Neural progenitor cell (in vitro differentiated cells): ENCODE measurements around the gene ARID3A. TPM values are rescaled to one million over a fixed set of nuclear protein-coding genes. Genes with fewer than 3 reads are reported as not detected.
A peak's percentile ranks its signal among the peaks of the same experiment; 100 is the strongest.

ENCODE experiments used
- DNase-seq: peaks from one replicate; pipeline ENCODE4 v3.0.0-alpha.2; 2016; ENCODE audit warnings: low spot score
- H2AFZ ChIP-seq: fragments of 200-600 bp; sonication (generic); replicated peaks from 2 replicates; pipeline ENCODE4 v1.6.1; 2016; ENCODE audit warnings: antibody characterized with exemption
- H3F3A ChIP-seq: fragments of 200-600 bp; sonication (generic); 2 replicates; pipeline ENCODE4 v1.6.1; 2016; ENCODE audit warnings: antibody characterized with exemption, low read depth
- H3K27ac ChIP-seq: fragments of 200-600 bp; sonication (generic); 2 replicates; pipeline ENCODE4 v1.5.1; 2016; ENCODE audit warnings: mild to moderate bottlenecking
- H3K27me3 ChIP-seq: fragments of 200-600 bp; sonication (generic); 2 replicates; pipeline ENCODE4 v1.6.1; 2016; ENCODE audit warnings: mild to moderate bottlenecking, moderate library complexity
- H3K36me3 ChIP-seq: fragments of 200-600 bp; sonication (generic); 2 replicates; pipeline ENCODE4 v1.5.1; 2016
- H3K4me1 ChIP-seq: fragments of 200-600 bp; sonication (generic); 2 replicates; pipeline ENCODE4 v1.6.1; 2016; ENCODE audit warnings: mixed run types
- H3K4me2 ChIP-seq: fragments of 200-600 bp; sonication (generic); 2 replicates; pipeline ENCODE4 v1.6.1; 2016
- H3K4me3 ChIP-seq: fragments of 200-600 bp; sonication (generic); 2 replicates; pipeline ENCODE4 v1.5.1; 2016
- H3K79me2 ChIP-seq: fragments of 200-600 bp; sonication (generic); 2 replicates; pipeline ENCODE4 v1.6.1; 2016; ENCODE audit warnings: low read depth
- H3K9ac ChIP-seq: fragments of 200-600 bp; sonication (generic); 2 replicates; pipeline ENCODE4 v1.6.1; 2016
- H3K9me3 ChIP-seq: fragments of 200-600 bp; sonication (generic); 2 replicates; pipeline ENCODE4 v1.5.1; 2016; ENCODE audit warnings: low read depth
- H4K20me1 ChIP-seq: fragments of 200-600 bp; sonication (generic); 2 replicates; pipeline ENCODE4 v1.6.1; 2016; ENCODE audit warnings: low read depth
- H3K27ac Mint-ChIP-seq: 3 replicates; pipeline ENCODE4 v1.8.0; 2021; ENCODE audit warnings: mixed read lengths
- H3K27me3 Mint-ChIP-seq: 2 replicates; pipeline ENCODE4 v1.8.0; 2022; ENCODE audit warnings: low read depth, mild to moderate bottlenecking, inconsistent platforms, moderate library complexity, mixed read lengths; ENCODE audit not compliant: insufficient read depth
- H3K36me3 Mint-ChIP-seq: 3 replicates; pipeline ENCODE4 v1.8.0; 2021; ENCODE audit warnings: mixed read lengths
- H3K4me1 Mint-ChIP-seq: 3 replicates; pipeline ENCODE4 v1.8.0; 2021; ENCODE audit warnings: mixed read lengths
- H3K4me3 Mint-ChIP-seq: 3 replicates; pipeline ENCODE4 v1.8.0; 2021; ENCODE audit warnings: mild to moderate bottlenecking, moderate library complexity, mixed read lengths
- H3K9me3 Mint-ChIP-seq: 3 replicates; pipeline ENCODE4 v1.8.0; 2020; ENCODE audit warnings: mixed read lengths
- CTCF ChIP-seq: fragments of 200-600 bp; sonication (generic); IDR thresholded peaks from 2 replicates; pipeline ENCODE4 v1.5.1; 2017; ENCODE audit warnings: antibody characterized with exemption, mild to moderate bottlenecking
- EZH2 ChIP-seq: fragments of 200-600 bp; sonication (generic); IDR thresholded peaks from 2 replicates; pipeline ENCODE4 v1.6.1; 2017; ENCODE audit warnings: antibody characterized with exemption, mild to moderate bottlenecking, moderate library complexity
- EZH2phosphoT487 ChIP-seq: fragments of 200-600 bp; sonication (generic); IDR thresholded peaks from 2 replicates; pipeline ENCODE4 v1.6.1; 2017; ENCODE audit warnings: antibody characterized with exemption
- total RNA-seq: library from RNA; depleted of rRNA; stranded (reverse); fragments of >200 nt; gene quantifications from 2 replicates; pipeline ENCODE4 v1.2.3, GENCODE V29; 2015; ENCODE audit warnings: low replicate concordance

ARID3A gene
- total RNA-seq, 1 donor from 2014 or later: 25.5 TPM

GRCh38 chr19:918152-918437, 7.7 kb upstream of the ARID3A start:
- Mint-ChIP-seq H3K27ac (no peak overlapping the region), H3K4me3 (peak overlapping the region; percentile 81)

GRCh38 chr19:918481-919198, 7.2 kb upstream of the ARID3A start:
- Histone ChIP-seq H3K79me2 (no peaks in the 10 kb centered on the region), H3K27ac (no peak overlapping the region), H3K4me1 (peaks cover 9% of the 10 kb centered on the region), H3K36me3 (no peaks in the 10 kb centered on the region), H4K20me1 (peaks cover 23% of the 10 kb centered on the region), H2AFZ (no peak overlapping the region), H3F3A (peaks cover 60% of the 10 kb centered on the region), H3K4me2 (peak overlapping the region; percentile 82), H3K9ac (no peak overlapping the region), H3K9me3 (no peaks in the 10 kb centered on the region), H3K27me3 (peaks cover 86% of the 10 kb centered on the region), H3K4me3 (no peak overlapping the region)
- H3K36me3 Mint-ChIP-seq: no peaks in the 10 kb centered on the region
- no peaks in the 10 kb centered on the region for H3K9me3 Mint-ChIP-seq
- TF ChIP-seq CTCF: no peak
- TF ChIP-seq EZH2: peak; percentile 0
- TF ChIP-seq EZH2phosphoT487: peak; percentile 3
- H3K27ac Mint-ChIP-seq: no peak overlapping the region
- peaks cover 20% of the 10 kb centered on the region for H3K27me3 Mint-ChIP-seq
- peak; percentile 39 for DNase-seq
- peak overlapping the region; percentile 63 for H3K4me3 Mint-ChIP-seq
- H3K4me1 Mint-ChIP-seq: peaks cover 10% of the 10 kb centered on the region

More at GRCh38 chr19:918152-918437, 7.7 kb upstream of the ARID3A start:
- H4K20me1 ChIP-seq: peaks cover 23% of the 10 kb centered on the region
- DNase-seq: no peak
- H3F3A ChIP-seq: peaks cover 59% of the 10 kb centered on the region
- H3K4me2 ChIP-seq: peak overlapping the region; percentile 82
- H3K27me3 Mint-ChIP-seq: peaks cover 20% of the 10 kb centered on the region
- no peak overlapping the region for H3K9ac ChIP-seq
- H3K4me1 ChIP-seq: peaks cover 13% of the 10 kb centered on the region
- H3K4me1 Mint-ChIP-seq: peaks cover 7% of the 10 kb centered on the region
- no peaks in the 10 kb centered on the region for H3K9me3 Mint-ChIP-seq
- H3K27me3 ChIP-seq: peaks cover 89% of the 10 kb centered on the region
- H3K4me3 ChIP-seq: peak overlapping the region; percentile 58
- H3K36me3 Mint-ChIP-seq: no peaks in the 10 kb centered on the region
- H3K27ac ChIP-seq: no peak overlapping the region
- no peak overlapping the region for H2AFZ ChIP-seq
- no peaks in the 10 kb centered on the region for H3K9me3 ChIP-seq
- H3K36me3 ChIP-seq: no peaks in the 10 kb centered on the region
- H3K79me2 ChIP-seq: no peaks in the 10 kb centered on the region
- TF ChIP-seq CTCF (no peak), EZH2phosphoT487 (peak; percentile 78), EZH2 (peak; percentile 87)

GRCh38 chr19:919199-920050, 6.4 kb upstream of the ARID3A start:
- H3K36me3 ChIP-seq: no peaks in the 10 kb centered on the region
- H3K9me3 ChIP-seq: no peaks in the 10 kb centered on the region
- Mint-ChIP-seq H3K4me3 (peak overlapping the region; percentile 63), H3K36me3 (no peaks in the 10 kb centered on the region), H3K9me3 (no peaks in the 10 kb centered on the region), H3K27ac (no peak overlapping the region), H3K4me1 (peaks cover 10% of the 10 kb centered on the region), H3K27me3 (peaks cover 20% of the 10 kb centered on the region)
- peaks cover 9% of the 10 kb centered on the region for H3K4me1 ChIP-seq
- TF ChIP-seq CTCF: no peak
- TF ChIP-seq EZH2: peak; percentile 98
- peak; percentile 95 for TF ChIP-seq EZH2phosphoT487
- H3K79me2 ChIP-seq: no peaks in the 10 kb centered on the region
- no peak overlapping the region for H2AFZ ChIP-seq
- H4K20me1 ChIP-seq: peaks cover 23% of the 10 kb centered on the region
- H3K4me2 ChIP-seq: peak overlapping the region; percentile 76
- peaks cover 79% of the 10 kb centered on the region for H3K27me3 ChIP-seq
- no peak overlapping the region for H3K9ac ChIP-seq
- DNase-seq: peak; percentile 57
- H3K4me3 ChIP-seq: peak overlapping the region; percentile 41
- no peak overlapping the region for H3K27ac ChIP-seq
- peaks cover 66% of the 10 kb centered on the region for H3F3A ChIP-seq
